Measurements from ENCODE around the gene IFITM1.

Gene IFITM1

GRCh38 chr11:282630-283360 lies 31.0 kb upstream of the IFITM1 start:
- no peak for DNase-seq (ENCODE audit: low spot score)

DNA sequence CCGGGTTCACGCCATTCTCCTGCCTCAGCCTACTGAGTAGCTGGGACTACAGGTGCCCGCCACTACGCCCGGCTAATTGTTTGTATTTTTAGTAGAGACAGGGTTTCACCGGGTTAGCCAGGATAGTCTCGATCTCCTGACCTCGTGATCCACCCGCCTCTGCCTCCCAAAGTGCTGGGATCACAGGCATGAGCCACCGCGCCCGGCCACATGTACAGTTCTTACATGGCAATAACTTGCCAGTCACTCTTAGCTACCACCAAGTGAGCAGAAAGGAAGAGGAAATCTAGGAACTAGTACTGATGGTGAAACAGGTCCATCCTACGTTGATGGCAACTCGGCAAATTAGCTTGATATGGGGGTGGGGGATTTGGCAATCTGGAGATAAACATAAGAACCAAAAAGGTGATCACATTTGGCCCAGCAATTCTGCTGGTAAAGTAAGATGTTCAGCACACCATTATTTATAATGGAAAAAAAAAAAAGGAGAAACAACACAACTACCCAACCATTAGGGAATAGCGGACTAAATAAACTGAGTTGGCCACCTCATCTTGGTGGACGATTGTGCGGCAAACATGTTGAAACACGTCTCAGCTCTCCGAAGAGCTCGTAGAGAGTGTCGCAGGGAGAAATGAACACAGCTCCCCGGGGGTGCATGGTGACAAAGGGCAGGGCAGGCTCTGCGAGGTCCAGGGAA lies 30.3 kb upstream of the IFITM1 start:
- DNase-seq (ENCODE audit: low spot score) = no peak

- no peak for DNase-seq (ENCODE audit: low spot score)
These were observed 29.5 kb upstream of the IFITM1 start for GRCh38 chr11:284105-285020.

DNA sequence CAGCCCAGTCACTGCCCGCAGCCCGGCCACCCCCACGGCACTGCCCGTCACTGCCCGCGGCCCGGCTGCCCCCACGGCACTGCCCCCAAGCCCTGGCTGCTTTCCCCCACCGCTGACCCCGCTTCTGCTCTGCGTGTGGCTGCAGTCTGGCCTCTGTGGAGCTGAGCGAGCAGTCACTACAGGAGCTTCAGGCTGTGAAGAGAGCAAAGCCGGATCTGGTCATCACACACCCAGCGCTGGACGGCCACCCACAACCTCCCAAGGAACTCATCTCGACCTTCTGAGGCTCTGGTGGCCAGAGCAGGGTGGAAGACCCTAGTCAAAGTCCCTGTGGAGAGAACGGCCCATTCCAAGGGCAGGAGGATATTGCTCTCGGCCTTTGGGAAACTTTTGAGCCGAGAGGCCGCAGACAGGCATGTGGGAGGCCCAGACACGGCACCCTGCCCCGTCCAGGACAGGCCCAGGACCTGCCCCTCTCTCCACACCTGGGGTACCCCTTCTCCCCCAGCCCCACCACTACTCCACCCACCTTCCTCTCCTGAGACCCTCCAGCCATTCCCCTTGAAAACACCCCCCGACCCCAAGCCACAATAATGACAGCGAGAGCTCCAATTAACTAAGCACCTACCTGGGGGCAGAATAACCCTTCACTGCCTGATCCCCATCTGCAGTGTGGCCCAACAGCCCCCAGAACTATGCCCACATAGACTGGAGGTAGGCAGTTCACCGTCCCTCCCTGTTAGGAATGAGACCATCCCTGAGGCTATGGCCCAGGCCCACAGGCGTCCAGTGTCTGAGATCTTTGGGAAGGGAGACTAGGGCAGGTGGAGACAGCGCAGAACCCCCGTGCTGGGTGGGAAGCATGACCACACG lies 28.6 kb upstream of the IFITM1 start:
- DNase-seq (ENCODE audit: low spot score) = no peak

DNA sequence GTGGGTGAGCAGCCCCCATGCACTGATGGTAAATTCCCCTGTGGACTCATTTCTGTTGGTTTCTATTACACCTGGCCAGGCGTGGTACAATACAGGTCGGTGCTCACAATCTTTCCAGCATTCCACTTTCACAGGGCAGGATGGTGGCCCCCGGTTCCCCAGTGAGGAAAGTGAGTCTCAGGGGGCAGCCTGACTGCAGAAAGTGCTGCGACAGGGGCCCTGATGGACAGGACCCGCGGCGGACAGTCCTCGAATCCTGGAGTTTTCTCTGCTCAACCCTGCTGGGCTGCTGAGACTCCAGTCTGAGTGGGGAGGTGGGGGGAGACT lies 28.0 kb upstream of the IFITM1 start:
- DNase-seq (ENCODE audit: low spot score) = no peak

DNA sequence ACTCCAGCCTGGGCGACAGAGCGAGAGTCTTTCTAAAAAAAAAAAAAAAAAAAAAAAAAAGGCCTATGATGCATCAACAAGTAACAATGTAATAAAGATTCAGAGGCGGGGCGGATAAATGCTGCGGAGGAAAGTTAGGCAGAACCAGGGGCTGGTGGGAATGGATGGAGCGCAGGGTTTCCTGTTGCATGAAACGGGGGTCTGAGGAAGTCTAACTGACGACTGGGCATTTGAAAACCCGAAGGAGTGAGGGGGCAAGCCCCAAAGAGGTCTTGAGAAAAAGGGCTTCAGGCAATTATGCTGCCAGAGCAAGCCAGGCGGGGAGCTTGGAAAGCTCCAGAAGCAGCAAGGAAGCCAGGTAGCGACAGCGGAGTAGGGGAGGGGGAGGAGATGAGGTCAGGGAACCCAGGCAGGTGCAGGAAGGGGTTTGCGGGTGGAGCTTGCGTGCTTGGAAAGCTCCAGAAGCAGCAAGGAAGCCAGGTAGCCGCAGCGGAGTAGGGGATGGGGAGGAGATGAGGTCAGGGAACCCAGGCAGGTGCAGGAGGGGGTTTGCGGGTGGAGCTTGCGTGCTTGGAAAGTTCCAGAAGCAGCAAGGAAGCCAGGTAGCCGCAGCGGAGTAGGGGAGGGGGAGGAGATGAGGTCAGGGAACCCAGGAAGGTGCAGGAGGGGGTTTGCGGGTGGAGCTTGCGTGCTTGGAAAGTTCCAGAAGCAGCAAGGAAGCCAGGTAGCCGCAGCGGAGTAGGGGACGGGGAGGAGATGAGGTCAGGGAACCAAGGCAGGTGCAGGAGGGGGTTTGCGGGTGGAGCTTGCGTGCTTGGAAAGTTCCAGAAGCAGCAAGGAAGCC lies 26.6 kb upstream of the IFITM1 start:
- peak; percentile 83 for DNase-seq (ENCODE audit: low spot score)

DNA sequence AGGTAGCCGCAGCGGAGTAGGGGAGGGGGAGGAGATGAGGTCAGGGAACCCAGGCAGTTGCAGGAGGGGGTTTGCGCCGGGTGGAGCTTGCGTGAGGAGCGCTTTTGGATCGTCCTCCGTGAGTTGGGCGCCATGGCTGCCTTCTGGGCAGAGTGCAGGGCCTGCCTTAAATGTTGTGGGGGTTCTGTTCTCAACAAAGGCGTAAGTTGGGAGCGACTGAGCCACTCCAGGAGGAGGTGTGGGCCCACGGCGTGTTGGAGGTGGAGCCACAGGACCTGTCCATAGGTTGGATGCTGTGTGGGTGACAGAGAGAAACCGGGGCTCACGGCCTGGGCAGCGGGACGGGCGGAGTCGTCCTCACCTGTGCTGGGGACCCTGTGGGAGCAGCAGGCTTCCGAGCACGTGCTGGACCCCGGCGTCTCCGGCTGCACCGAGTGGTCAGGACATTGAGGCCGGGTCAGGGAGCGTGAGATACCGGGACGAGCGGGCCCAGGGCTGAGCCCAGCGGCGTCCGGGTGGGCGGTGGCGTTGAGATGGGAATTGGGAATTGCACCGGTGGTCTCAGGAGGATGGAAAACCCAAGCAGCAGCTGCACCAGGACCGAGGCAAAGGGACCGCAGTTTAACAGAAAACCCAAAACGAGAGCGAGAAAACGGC lies 25.9 kb upstream of the IFITM1 start:
- DNase-seq (ENCODE audit: low spot score) = peak; percentile 71

- DNase-seq (ENCODE audit: low spot score) = peak; percentile 59
These were observed 25.1 kb upstream of the IFITM1 start, which contains the start of gene PGGHG for GRCh38 chr11:288478-289397. Gene PGGHG (plus strand): TSS chr11:289126. CDS start chr11:289817, 691 bp downstream.

DNA sequence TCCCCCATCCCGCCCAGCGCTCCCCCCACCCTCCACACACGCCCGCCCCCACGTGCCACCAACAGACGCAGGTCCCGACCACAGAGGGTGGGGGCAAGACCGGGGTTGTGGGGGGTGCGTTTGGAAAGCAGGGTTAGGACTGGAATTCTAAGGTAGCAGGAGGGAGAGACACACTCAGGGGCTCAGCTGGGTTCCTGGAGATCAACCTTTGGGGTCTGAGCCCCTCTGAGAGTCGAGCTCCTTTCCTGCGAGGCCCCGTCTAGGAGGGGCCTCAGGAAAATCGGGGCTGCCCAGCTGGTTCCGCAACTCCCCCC lies 24.5 kb upstream of the IFITM1 start:
- DNase-seq (ENCODE audit: low spot score) = no peak

- DNase-seq (ENCODE audit: low spot score) = no peak
These were observed 23.9 kb upstream of the IFITM1 start for GRCh38 chr11:289712-290620.

GRCh38 chr11:290621-291231 lies 23.1 kb upstream of the IFITM1 start:
- DNase-seq (ENCODE audit: low spot score) = no peak

GRCh38 chr11:291281-292210 lies 22.3 kb upstream of the IFITM1 start:
- DNase-seq (ENCODE audit: low spot score) = no peak

DNA sequence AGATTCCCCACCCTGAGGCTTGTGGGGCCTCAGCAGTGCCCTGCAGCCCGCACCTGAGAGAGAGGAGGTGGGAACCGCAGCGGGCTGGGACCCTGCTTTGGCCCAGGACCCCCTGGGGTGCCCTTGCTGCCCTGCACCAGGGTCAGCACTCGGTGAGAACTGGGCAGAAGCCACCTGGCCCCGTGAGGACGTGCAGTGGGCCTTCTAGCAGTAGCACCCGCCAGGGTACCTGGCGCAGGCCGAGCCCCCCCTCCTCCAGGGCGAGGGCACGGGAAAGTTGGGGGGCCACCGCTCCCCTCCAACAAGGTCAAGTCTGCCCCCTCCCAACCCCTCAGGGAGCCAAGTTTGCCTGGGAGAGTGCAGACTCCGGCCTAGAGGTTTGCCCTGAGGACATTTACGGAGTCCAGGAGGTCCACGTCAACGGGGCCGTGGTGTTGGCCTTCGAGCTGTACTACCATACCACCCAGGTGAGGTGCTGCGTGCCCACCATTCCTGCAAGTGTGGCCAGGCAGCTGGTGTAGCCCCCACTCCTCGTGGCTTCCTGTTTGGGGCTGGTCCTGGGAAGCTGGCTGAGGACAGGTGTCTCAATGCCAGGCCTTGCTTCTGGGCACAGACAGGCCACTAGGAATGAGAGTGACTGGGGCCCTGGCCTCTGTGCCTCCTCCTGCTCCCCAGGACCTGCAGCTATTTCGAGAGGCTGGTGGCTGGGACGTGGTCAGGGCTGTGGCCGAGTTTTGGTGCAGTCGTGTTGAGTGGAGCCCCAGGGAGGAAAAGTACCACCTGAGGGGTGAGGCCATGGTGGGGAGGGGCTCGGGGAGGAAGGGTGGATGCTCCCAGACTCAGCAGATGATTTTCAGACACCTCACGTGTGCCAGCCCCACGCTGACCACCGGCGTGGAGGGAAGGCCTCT lies 21.4 kb upstream of the IFITM1 start:
- no peak for DNase-seq (ENCODE audit: low spot score)

GRCh38 chr11:293271-293851 lies 20.5 kb upstream of the IFITM1 start:
- no peak for DNase-seq (ENCODE audit: low spot score)

All from CD4-positive, alpha-beta T cell treated with Interleukin-6 at 100 ng/mL for 8 hours (primary cell).